GM23338 (cell line): ENCODE results near the gene DDX20. TPM values are rescaled to one million over a fixed set of nuclear protein-coding genes. Genes with fewer than 3 reads are reported as not detected.

Experiments used
- ATAC-seq: fragments of 200-7000 bp; cut with Tn5 transposase; 3 replicates; pipeline ENCODE4 v1.9.1; 2020
- DNase-seq: peaks from one replicate; pipeline ENCODE4 v3.0.0-alpha.2; 2015; ENCODE audit warnings: low spot score
- H2AFZ ChIP-seq: fragments of 200-600 bp; sonication (generic); 2 replicates; pipeline ENCODE4 v1.8.0; 2016; ENCODE audit warnings: antibody characterized with exemption, mild to moderate bottlenecking, moderate library complexity
- H3F3A ChIP-seq: fragments of 200-600 bp; sonication (generic); replicated peaks from 2 replicates; pipeline ENCODE4 v1.8.0; 2017; ENCODE audit warnings: antibody characterized with exemption, mixed run types, low read depth
- H3K27ac ChIP-seq: fragments of 200-600 bp; sonication (generic); 2 replicates; pipeline ENCODE4 v1.6.1; 2016; ENCODE audit warnings: low read depth
- H3K27me3 ChIP-seq: fragments of 200-600 bp; sonication (generic); 2 replicates; pipeline ENCODE4 v1.8.0; 2016; ENCODE audit warnings: mild to moderate bottlenecking, mixed run types, moderate library complexity; ENCODE audit not compliant: insufficient read depth
- H3K36me3 ChIP-seq: fragments of 200-600 bp; sonication (generic); 2 replicates; pipeline ENCODE4 v1.8.0; 2016; ENCODE audit warnings: mild to moderate bottlenecking; ENCODE audit not compliant: insufficient read depth
- H3K4me1 ChIP-seq: fragments of 200-600 bp; sonication (generic); 2 replicates; pipeline ENCODE4 v1.8.0; 2016; ENCODE audit warnings: mild to moderate bottlenecking, moderate library complexity; ENCODE audit not compliant: insufficient read depth
- H3K4me2 ChIP-seq: fragments of 200-600 bp; sonication (generic); 2 replicates; pipeline ENCODE4 v1.7.1; 2017; ENCODE audit warnings: mixed run types
- H3K4me3 ChIP-seq: fragments of 200-600 bp; sonication (generic); 2 replicates; pipeline ENCODE4 v1.6.1; 2016; ENCODE audit warnings: mixed run types
- H3K79me2 ChIP-seq: fragments of 200-600 bp; sonication (generic); replicated peaks from 2 replicates; pipeline ENCODE4 v1.8.0; 2017; ENCODE audit warnings: mild to moderate bottlenecking; ENCODE audit not compliant: insufficient read depth
- H3K9me2 ChIP-seq: fragments of 200-600 bp; sonication (generic); 2 replicates; pipeline ENCODE4 v1.8.0; 2017; ENCODE audit not compliant: insufficient read depth
- H4K20me1 ChIP-seq: fragments of 200-600 bp; sonication (generic); replicated peaks from 2 replicates; pipeline ENCODE4 v1.8.0; 2017; ENCODE audit warnings: mild to moderate bottlenecking; ENCODE audit not compliant: insufficient read depth
- H3K27ac Mint-ChIP-seq: 2 replicates; pipeline ENCODE4 v1.8.0; 2020; ENCODE audit warnings: inconsistent platforms, mild to moderate bottlenecking, moderate library complexity, mixed read lengths
- H3K27me3 Mint-ChIP-seq: 3 replicates; pipeline ENCODE4 v1.8.0; 2022; ENCODE audit warnings: low read depth, mild to moderate bottlenecking, moderate library complexity, mixed read lengths, inconsistent platforms; ENCODE audit not compliant: insufficient read depth, poor library complexity
- H3K36me3 Mint-ChIP-seq: 3 replicates; pipeline ENCODE4 v1.8.0; 2021; ENCODE audit warnings: low read depth, mild to moderate bottlenecking, inconsistent platforms, moderate library complexity, mixed read lengths
- H3K4me1 Mint-ChIP-seq: 3 replicates; pipeline ENCODE4 v1.8.0; 2020; ENCODE audit warnings: mild to moderate bottlenecking, inconsistent platforms, mixed read lengths
- H3K4me3 Mint-ChIP-seq: 3 replicates; pipeline ENCODE4 v1.8.0; 2021; ENCODE audit warnings: moderate library complexity, mild to moderate bottlenecking, inconsistent platforms, mixed read lengths
- H3K9me3 Mint-ChIP-seq: 3 replicates; pipeline ENCODE4 v1.8.0; 2020; ENCODE audit warnings: moderate library complexity, mild to moderate bottlenecking, inconsistent platforms, mixed read lengths
- CREB1 ChIP-seq: fragments of 250-450 bp; sonication (Bioruptor Pico); IDR thresholded peaks from 2 replicates; pipeline ENCODE4 v1.5.0; 2020; ENCODE audit warnings: low read depth, mild to moderate bottlenecking, moderate library complexity
- CTCF ChIP-seq, 2 experiments: fragments of 200-600 bp in 1 of 2; sonication (generic) in 1 of 2; conservative IDR thresholded peaks; 2 replicates each; pipeline versions ENCODE4 v1.5.1 to v1.6.1; 2016 to 2017; ENCODE audit warnings: antibody characterized with exemption in 2 of 2, low read depth in 2 of 2, mild to moderate bottlenecking in 2 of 2, moderate library complexity in 1 of 2
- ETS1 ChIP-seq: IDR thresholded peaks from 2 replicates; pipeline ENCODE4 v1.6.1; 2016; ENCODE audit warnings: antibody characterized with exemption
- EZH2 ChIP-seq: fragments of 200-600 bp; sonication (generic); IDR thresholded peaks from one replicate; pipeline ENCODE4 v1.8.0; 2017; ENCODE audit warnings: antibody characterized with exemption, mild to moderate bottlenecking, low read depth; ENCODE audit not compliant: unreplicated experiment
- EZH2phosphoT487 ChIP-seq: fragments of 200-600 bp; sonication (generic); IDR thresholded peaks from one replicate; pipeline ENCODE4 v1.8.1; 2018; ENCODE audit warnings: antibody characterized with exemption; ENCODE audit not compliant: unreplicated experiment
- JUNB ChIP-seq: IDR thresholded peaks from one replicate; pipeline ENCODE4 v1.6.1; 2016; ENCODE audit warnings: antibody characterized with exemption; ENCODE audit not compliant: unreplicated experiment
- NANOG ChIP-seq: IDR thresholded peaks from 2 replicates; pipeline ENCODE4 v1.6.1; 2016; ENCODE audit warnings: antibody characterized with exemption, borderline replicate concordance
- POLR2AphosphoS5 ChIP-seq: IDR thresholded peaks from 2 replicates; pipeline ENCODE4 v1.6.1; 2016; ENCODE audit warnings: antibody characterized with exemption, low read depth
- REST ChIP-seq: IDR thresholded peaks from one replicate; pipeline ENCODE4 v1.6.1; 2018; ENCODE audit warnings: antibody characterized with exemption; ENCODE audit not compliant: unreplicated experiment
- STAT1 ChIP-seq: IDR thresholded peaks from one replicate; pipeline ENCODE4 v1.6.1; 2016; ENCODE audit warnings: antibody characterized with exemption; ENCODE audit not compliant: unreplicated experiment
- ZNF114 ChIP-seq: fragments of 250-450 bp; sonication (Bioruptor Pico); IDR thresholded peaks from 2 replicates; pipeline ENCODE4 v1.5.0; 2020; ENCODE audit warnings: mild to moderate bottlenecking, moderate library complexity
- ZNF331 ChIP-seq: fragments of 250-450 bp; sonication (Bioruptor Pico); IDR thresholded peaks from 2 replicates; pipeline ENCODE4 v1.5.0; 2020; ENCODE audit warnings: low read depth, mild to moderate bottlenecking, moderate library complexity
- ZNF462 ChIP-seq: fragments of 250-450 bp; sonication (Bioruptor Pico); IDR thresholded peaks from 2 replicates; pipeline ENCODE4 v1.5.0; 2020; ENCODE audit warnings: mild to moderate bottlenecking, moderate library complexity
- polyA plus RNA-seq: library from polyadenylated mRNA; unstranded; fragments of >200 nt; fragmentation: Nextera tagmentation; extraction: Ambion mirVana; gene quantifications from 2 replicates; pipeline ENCODE4 v1.2.1, GENCODE V29; 2016
- total RNA-seq: library from RNA; depleted of rRNA; stranded (reverse); fragments of >200 nt; shearing (Covaris generic); gene quantifications from 2 replicates; pipeline ENCODE4 v1.2.3, GENCODE V29; 2014

Gene DDX20
- total and polyA plus RNA-seq, 2 experiments from 2014 or later = 11.9 to 54.4 TPM

GRCh38 chr1:111731956-111732355 is 23.7 kb upstream of the DDX20 start:
- Histone ChIP-seq H3K27ac (no peak overlapping the region), H3K4me1 (peaks cover 35% of the 10 kb centered on the region), H3F3A (peaks cover 10% of the 10 kb centered on the region; the same call in 1 of the 2 replicates), H3K36me3 (no peaks in the 10 kb centered on the region), H3K4me3 (no peak overlapping the region), H3K79me2 (peaks cover 42% of the 10 kb centered on the region), H3K4me2 (no peak overlapping the region), H2AFZ (no peak overlapping the region), H3K9me2 (no peaks in the 10 kb centered on the region), H4K20me1 (peaks cover 23% of the 10 kb centered on the region), H3K27me3 (no peaks in the 10 kb centered on the region)
- TF ChIP-seq EZH2 = no peak
- TF ChIP-seq ETS1 = no peak
- TF ChIP-seq ZNF331 (CRISPR knock-in tag) = no peak
- no peak for TF ChIP-seq CREB1
- no peak for TF ChIP-seq ZNF114 (CRISPR knock-in tag)
- TF ChIP-seq REST = no peak
- TF ChIP-seq ZNF462 = no peak
- TF ChIP-seq JUNB = no peak
- no peak for TF ChIP-seq CTCF (conservative IDR thresholded peaks at IDR 0.05; ENCODE audit: low read depth in 2 of 2)
- TF ChIP-seq EZH2phosphoT487 = no peak
- no peak for TF ChIP-seq POLR2AphosphoS5
- no peak for TF ChIP-seq NANOG
- TF ChIP-seq STAT1 = no peak
- ATAC-seq (no peak), DNase-seq (no peak)
- Mint-ChIP-seq H3K4me3 (no peak overlapping the region), H3K27me3 (peaks cover 3% of the 10 kb centered on the region), H3K9me3 (no peaks in the 10 kb centered on the region), H3K36me3 (peaks cover 4% of the 10 kb centered on the region; the same call in 2 of the 3 replicates), H3K27ac (no peak overlapping the region), H3K4me1 (peaks cover 25% of the 10 kb centered on the region)
